Activated T-helper 9 cell treated with anti-CD3 and anti-CD28 coated beads, Interleukin-2, amount 50 U/mL, for 16 hours (primary cell): ENCODE results near the gene ADPRHL1.

Experiments used
- DNase-seq: peaks from one replicate; pipeline ENCODE4 v3.0.0-alpha.2; 2020; ENCODE audit warnings: low read depth

ADPRHL1 gene

DNA sequence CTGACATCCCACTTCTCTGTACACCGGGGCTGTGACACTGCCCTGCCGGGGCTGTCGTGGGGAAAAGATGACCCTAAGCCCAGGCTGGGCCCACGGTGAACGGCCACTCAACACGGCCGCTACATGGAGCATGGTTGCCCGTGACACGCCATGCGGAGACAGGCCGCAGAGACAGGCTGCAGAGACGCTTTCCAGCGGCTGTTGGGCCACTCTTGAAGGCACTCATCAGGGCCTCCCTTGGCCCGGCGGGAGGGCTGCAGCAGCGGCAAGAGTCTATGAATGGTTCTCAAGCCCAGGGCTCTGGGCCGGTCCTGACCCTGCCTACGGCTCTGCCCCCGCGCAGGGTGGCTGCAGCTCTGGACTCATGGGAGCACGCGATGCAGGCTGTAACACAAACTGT is 22.1 kb downstream of the ADPRHL1 start:
- no peak for DNase-seq

DNA sequence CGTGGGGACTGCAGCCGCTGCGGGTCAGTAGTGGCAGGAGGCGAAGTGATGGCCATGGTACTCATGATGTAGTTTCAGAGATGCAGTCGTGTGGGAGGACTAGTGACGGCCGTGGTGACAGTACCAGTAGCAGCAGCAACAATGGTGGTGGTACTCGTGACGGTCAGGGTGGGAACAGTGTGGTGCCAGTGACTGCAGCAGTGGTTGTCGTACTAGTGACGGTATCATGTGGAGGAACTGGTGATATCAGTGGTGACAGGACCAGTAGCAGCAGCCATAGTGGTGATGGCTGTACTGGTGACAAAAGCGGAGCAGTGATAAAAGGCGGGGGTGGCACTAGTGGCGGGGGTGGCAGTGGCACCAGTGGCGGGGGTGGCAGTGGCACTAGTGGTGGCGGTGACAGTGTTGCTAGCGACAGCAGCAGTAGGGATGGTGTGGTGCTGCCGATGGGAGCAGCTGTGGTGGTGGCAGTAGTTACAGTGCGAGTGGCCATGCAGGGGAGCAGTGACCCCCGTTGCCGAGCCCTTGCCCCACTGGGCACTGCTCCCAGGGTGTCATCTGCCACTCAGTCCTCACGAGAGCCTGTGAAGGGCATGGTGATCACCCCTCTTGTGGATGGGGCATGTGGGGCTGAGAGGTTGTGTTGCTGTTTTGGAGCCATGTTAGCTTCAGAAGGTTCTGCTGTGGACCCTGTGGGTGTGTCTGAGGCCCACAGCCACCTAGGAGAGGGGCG is 22.7 kb downstream of the ADPRHL1 start:
- no peak for DNase-seq

DNA sequence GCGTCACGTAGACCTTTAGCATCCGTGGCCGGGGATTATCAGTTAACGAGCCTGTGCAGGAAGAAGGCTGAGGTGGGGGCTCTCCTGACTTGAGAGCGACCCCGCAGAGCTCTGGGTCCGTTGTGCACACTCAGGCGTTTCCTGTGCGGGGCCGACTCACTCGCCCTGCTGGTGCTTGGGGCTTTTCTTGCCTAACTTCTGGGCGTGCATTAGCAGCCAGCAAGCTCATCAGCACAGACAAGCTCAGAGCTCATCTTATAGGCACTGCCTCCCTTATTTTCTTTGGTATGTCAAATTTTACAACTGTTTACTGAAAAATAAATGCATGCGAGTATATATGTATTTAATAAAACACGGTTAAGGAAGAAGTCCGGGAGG is 23.7 kb downstream of the ADPRHL1 start:
- no peak for DNase-seq

DNA sequence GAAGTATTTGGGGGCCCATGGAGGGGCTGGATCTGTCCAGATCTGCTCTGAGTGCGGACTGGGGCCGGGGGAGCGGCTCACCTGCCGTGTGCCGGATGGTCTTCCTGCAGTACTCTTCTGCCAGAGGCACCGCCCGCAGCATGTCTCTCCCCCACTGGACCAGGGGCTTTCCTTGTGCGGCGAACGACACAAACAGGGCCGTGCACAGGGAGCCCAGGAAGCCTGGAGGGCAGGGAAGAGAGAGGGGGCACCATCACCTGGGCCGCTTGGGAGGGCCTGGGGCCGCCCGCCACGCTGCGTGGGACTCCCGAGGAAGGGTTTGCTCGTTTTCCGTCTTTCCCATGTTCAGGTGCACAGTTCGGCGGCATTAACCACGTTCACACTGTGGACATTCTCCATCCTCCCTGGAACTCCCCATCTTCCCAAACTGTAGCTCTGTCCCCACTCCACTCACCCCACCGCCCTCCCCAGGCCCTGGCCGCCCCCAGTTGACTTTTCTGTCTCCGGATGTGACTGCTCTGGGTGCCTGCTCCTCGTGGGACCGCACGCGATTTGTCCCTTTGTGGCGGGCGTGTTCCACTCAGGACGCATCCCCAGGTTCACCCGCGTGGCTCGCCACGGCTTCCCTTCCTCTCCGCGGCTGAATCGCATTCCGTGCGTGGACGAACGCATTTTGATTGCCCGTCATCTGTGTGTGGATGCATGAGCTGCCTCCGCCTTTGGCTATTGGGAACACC is 24.2 kb downstream of the ADPRHL1 start:
- no peak for DNase-seq

DNA sequence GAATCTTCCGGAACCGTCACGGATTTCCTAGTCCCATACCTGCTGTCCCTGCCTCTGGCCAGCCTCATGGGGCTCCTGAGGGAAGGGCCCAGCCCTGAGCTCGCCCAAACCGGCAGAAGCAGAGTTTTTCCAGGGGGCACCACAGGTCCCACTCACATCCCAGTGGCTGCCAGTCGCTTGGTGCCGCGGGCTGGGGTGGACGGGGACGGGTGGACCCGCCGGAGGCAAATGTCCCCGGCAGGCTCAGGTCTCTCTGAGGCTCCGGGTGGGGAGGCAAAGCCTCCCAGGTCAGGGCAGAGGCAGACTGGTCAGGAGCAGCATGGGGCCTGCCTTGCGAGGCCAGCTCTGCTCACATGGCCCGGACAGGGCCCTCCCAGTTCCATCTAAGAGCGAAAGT is 24.8 kb downstream of the ADPRHL1 start:
- DNase-seq: no peak

DNA sequence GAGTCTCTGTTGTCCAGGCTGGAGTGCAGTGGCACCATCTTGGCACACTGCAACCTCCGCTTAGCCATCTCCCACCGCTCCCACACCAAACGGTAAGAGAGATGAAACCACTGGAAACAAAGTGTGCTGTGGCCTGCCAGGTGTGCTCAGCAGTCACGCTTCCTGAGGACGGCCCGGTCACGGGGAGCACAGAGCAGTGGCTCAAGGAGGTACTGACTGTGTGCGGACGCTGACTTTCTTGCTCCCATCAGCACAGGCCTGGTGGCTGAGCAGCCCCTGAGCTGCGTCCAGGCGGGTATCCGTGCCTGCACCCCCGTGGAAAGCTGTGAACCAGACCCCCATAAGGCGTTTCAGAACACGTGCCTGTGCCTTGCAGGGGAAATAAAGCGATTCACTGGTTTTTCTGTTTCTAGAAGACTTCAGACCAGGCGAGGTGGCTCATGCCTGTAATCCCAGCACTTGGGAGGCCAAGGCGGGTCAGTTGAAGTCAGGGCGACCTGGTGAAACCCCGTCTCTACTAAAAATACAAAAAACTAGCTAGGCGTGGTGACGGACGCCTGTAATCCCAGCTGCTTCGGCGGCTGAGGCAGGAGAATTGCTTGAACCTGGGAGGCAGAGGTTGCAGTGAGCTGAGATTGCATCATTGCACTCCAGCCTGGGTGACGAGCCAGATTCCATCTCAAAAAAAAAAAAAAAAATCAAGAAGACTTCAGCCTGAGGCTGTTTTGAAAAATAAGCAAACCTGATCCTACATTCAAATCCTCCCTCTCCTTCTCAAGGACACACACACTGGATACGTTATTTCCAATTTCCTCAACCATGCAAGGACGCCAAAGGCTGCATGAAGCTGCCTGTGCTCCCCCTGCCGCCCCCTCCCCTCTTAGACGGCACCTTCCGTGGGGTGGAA is 25.5 kb downstream of the ADPRHL1 start:
- DNase-seq: no peak

DNA sequence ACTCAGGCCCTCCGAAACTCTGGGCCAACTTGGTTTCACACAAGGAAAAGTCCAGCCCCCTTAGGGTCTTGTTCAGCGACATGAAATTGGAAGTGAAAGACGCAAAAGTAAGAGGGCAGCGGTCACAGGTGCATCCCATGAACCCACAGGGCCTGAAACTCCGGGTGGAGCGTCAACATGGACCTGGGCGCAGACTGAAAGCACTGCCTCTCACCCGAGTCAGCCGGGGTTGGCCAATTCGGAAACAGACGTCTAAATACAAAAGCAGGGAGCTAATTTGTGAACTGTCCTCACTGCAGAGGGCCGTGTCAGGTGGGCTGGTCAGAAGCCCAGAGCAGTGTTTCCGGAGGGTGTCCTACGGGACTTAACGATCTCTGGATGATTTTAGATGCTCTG is 26.7 kb downstream of the ADPRHL1 start:
- no peak for DNase-seq

DNA sequence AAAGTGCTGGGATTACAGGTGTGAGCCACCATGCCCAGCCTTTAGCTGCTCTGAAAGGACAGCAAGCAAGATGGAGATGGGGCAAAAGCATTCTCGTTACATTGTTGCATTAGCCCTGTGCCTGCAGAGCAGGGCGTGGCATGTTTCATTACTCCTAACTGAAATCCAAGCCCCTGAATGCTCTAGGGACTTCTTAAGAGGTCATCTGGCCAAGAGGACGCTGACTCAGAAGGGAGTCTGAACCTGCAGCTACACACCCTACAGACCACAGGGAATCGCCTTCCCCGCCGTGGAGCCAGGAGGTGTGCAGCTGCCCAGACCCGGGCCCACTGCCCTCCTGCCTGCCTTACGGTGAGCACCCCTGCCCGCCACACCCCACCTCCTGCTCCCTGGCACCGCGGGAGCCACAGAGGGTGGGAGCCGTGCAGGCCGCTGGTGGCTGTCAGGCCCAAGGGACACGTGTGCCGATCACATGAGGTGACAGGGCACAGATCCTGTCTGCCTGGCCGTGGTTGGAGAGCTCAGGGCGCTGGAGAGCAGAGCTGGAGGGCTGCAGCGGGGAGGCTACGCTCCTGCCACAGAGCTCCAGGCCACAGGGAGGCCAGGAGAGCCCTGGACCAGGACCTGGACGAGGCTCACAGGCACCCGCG is 27.2 kb downstream of the ADPRHL1 start:
- DNase-seq: no peak

DNA sequence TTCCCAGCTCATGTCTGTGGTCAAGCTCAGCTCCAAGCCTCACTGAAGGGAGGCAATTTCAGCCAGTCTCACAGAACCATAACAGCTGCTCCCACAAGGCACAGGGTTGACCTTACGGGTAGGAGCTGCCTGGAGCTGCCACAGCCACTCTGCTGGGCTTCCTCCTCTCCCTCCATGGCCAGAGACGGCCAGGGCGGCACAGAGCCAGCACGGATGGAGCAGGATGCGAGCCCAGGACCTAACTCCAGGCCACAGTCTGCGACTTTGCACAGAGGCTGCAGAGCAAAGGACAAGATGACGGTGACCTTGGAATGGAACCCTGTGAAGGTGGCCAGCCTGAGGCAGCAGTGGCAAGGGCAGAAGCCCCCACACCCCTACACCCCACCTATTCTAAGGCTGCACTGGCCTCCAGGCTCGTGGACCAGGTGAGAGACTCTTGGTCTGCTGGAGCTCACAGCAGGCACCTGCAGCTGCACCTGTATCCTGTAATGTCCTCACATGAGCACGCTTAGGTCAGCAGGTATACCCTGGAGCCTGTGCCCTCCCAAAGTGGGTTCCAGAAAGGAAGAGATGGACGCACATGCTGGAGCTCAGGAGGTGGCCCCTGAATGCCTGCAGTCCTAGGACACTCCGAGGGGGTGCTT is 29.6 kb downstream of the ADPRHL1 start:
- no peak for DNase-seq

DNA sequence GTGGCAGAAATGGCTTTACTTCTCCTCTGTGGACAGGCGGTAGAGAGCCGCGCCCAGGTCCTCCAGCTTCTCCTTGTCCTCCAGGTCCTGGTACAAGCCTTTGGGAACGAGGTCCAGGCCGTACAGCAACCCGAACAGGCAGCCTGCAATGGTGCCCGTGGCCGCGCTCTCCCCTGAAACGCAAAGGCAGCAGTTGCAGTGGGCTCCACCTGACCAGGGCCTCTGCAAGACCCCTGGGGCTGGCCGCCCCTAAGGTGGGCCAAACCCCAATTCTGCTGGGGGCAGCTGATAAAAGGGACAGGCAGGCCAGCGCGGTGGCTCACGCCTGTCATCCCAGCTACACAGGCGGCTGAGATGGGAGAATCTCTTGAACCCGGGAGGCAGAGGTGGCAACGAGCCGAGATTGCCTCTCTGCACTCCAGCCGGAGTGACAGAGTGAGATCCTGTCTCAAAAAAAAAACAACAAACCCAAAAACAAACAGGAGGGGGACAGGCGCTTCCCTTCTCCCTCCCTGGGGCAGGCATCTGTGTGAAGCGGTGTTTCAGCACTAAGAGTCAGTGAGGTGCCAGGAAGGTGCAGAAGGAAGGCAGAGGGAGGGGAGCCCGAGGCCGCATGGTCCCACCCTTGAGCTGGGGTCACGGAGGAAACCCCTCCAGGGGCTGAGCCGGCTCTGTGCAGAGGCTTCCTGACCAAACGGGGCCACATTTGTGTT is 30.3 kb downstream of the ADPRHL1 start:
- DNase-seq: no peak

DNA sequence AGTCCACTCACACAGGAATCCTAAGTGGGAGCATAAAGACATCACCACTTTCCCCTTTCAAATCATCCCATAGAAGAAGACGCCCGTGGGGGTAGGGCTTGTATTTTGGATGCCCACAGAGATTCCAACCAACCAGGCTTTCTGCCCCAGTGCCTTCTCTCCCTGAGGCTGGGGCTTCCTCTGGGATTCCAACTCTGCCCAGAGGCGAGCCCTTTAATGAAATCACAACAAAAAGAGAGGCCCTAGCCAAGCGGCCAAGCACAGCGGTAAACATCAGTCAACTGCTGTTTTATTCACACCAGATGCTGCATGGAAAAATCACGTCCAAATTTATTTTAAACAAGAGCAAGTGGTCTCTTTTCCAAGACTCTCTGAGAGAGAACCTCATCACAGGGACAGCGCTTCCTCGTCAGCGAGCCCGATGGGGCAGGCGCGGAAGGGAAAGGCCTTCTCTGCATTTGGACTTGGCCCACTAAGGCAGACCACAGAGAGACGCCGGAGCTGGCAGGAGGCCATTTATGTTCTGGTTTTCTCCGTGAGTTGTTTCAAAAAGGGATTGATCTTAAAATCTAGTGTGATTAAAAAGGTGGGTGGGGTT is 31.5 kb downstream of the ADPRHL1 start:
- no peak for DNase-seq

DNA sequence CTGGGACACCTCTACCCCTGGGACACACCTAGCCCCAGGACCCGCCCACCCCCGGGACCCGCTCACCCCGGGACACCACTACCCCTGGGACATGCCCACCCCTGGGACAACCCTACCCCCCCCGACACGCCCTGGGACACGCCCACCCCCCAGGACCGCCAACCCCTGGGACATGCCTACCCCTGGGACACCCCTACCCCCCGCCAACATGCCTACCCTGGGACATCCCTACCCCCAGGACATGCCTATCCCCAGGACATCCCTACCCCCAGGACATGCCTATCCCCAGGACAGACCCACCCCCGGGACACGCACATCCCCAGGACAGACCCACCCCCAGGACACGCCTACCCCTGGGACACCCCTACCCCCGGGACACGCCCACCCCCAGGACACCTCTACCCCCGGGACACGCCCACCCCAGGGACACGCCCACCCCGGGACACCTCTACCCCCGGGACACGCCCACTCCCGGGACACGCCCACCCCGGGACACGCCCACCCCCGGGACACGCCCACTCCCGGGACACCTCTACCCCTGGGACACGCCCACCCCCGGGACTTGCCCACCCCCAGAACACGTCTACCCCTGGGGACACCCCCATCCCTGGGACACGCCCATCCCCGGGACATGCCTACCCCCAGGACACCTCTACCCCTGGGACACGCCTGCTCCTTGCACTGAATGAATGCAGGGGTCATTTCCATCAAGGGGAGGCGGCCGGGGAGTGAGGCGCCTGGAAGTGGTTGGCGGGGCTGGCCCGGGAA is 32.3 kb downstream of the ADPRHL1 start:
- DNase-seq: no peak

DNA sequence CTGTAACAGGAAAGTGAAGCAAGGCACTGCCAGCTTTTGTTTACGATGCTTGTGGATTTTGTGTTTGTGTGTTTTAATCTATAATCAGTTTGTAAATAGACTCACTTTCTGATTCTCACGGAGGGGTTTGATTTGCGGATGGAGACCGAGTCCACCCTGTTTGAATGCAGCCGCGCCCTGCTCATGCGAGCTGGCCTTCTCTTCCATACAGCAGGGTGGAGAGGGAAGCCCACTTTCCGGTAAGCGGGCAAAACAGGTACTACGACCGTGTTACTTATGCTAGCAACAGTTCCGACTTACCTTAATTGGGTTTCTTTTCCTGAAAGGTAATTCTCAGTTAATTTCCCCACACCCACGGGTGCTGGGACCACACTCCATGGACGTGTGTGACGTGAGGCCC is 33.1 kb downstream of the ADPRHL1 start:
- DNase-seq: no peak

DNA sequence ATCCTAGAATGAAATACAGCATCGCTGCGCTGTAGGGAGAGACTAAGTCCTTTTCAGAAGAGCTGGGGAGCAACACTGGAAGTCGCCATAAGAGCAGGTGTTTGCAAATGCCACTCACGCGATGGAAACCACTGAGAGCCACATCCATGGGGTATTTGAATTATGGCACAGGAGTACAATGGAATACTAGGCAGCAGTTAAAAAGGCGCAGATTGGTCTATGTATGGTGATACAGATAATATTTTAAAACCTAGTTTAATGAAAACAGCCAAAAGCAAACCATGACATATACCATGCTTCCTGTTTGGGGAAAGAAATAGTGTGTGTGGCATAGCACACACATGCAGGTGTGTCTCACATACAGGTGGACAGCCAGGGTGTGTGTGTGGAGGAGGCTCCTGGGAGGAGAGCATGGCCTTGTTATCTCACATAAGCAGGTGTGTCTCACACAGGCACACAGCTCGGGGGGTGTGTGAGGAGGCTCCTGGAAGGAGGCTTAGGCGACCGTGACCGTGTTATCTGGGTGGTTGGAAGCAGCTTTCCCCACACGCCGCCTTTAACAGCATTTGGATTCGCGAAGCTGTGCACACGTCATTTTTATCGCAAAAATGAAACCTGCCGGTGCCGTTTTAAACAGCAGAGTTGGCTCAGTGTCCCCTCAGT is 33.6 kb downstream of the ADPRHL1 start:
- DNase-seq: no peak

DNA sequence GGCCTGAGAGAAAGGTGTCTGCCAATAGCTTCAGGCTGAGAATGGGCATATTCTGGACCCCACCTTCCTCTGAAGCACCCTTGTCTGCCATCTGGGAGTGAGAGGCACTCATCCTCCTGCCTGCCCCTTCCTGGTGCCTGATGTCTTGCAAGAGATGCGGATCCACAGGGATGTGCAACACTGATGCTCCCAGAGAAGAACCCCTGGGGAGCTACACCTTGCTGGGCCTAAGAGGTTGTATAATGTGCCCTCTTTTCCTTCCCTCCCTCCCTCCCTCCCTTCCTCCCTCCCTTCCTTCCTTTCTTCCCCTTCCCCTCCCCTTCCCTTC is 34.6 kb downstream of the ADPRHL1 start:
- DNase-seq: no peak

DNA sequence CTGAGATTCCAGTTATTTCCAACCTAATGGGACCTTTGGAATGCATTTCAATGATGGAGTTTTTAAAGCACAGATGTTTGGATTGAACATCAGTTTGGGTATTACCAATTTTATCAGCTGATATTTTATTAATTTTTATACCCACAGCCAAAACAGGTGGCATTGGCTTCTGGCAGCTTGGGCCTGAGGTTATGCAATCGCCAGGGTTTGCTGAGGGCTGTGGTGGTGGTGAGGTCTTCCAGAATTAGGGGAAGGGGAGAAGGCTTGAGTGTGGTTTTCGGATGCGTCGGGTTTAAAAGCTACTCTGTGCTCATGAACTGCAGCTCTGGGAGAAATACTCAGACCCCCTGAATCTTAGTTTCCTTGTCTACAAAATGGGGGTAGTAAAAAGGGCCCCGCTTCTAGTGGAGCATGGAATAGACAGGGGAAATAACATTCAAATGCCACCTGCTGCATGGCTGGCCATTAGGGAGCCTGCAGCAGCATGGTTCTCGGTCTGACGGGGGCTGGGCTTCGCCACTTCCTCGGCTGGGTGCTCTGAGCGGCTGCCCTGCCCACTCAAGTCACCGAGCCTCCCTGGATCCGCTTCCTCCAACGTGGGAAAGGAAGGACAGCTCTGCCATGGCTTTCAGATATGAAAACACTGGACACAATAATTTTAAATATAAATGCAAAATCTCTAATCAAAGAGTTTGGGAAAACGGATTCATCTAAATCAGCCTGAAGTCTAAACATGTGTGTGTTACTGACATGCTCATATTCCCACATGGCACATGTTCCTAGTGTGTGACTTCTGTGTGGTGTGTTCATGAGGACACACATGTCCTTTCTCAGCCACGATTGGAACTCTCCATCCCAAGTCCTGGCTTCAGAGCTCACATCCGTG is 35.2 kb downstream of the ADPRHL1 start:
- no peak for DNase-seq

DNA sequence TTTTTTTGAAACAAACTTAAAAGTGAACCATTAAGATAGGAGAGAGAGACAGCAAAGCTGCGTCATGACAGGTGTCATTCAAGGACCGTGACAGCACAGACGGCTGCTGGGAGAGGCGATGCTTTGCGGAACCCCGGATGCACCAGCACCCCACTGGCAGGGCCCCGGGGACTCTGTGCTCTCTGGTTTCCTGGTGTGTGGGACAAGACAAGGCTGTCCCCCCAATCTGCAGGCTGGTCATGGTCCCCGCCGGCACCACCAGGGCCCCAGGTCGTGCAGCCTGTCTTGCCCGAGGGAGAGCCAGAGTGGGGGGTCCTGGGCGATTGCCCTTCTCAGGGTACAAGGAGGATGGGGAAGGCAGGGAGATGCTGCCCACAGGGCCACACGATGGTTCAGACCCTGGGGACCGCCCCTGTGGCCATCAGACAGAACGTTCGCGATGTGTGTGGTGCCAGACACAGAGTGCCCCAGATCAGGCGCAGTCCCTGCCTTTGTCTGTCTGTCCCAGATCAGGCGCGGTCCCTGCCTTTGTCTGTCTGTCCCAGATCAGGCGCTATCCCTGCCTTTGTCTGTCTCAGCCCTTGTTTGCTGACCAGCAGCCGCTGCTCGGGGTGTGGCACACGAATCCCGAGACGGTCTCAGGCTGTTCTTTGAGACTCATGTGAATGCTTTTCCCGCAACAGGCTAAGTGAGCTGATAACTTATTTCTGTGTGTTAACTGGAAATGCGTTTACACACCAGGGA is 36.1 kb downstream of the ADPRHL1 start:
- DNase-seq: no peak

DNA sequence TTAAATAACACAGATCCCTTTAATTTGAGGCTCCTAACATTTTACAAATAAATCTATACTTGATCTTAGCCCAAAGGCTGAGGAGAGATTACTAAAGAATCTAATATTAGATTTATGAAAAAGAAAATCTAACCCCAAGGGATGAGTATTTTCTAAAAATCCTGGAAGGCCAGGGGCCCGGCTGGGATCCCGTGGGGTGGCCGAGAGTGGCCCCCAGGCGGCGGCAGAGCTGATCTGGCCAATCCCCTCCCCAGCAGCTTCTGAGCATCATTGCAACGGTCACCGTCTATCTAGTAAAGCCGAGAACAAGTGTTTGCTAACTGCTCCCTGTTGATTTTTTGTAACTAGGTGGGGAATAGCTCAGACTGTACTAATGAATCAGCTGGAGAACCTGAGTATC is 37.5 kb downstream of the ADPRHL1 start:
- no peak for DNase-seq
